Measurements from ENCODE around the gene OR4S1. TPM values are rescaled to one million over a fixed set of nuclear protein-coding genes. Genes with fewer than 3 reads are reported as not detected.
"Not testable (repeated sequence)": the region's sequence is repeated elsewhere in the genome, so short reads cannot be mapped to it uniquely, and the experiment has no call there.

The OR4S1 gene
- total RNA-seq, 1 experiment from 2014 or later: not detected

DNA sequence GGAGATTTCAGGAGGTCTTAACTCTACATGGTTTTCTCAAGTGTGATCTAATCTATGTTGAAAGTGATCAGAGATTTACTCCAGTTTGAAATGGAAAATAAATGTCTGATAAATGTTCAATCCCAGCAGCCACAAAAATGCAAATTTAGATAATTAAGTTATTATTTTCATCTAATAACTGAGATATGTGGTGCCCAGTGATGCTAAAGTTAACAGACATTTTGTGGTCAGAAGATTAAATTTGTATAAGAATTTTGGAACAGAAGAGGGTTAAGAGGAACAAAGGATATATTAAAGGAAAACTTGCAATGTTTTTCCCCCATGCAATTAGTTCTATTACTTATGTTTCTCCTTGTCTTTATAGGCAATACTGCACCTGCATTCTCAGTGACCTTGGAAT, 18.6 kb downstream of the OR4S1 start, which contains the start of gene OR4C3:
Gene OR4C3, plus strand, starts transcription at position 301 of the 400 bp plus-strand sequence. CDS start 102 bp downstream, outside the sequence.
- not testable (repeated sequence) for H3K27ac ChIP-seq (ENCODE audit: low read length); H3K9me2 ChIP-seq (replicated peaks; ENCODE audit: insufficient read depth, low read length); H3K36me3 ChIP-seq (ENCODE audit: insufficient read depth, low read length); H3K79me2 ChIP-seq (ENCODE audit: low read length); H3K9ac ChIP-seq (ENCODE audit: low read length); H2AFZ ChIP-seq (ENCODE audit: low read length); H3K4me2 ChIP-seq (ENCODE audit: low read depth, low read length, poor library complexity, severe bottlenecking); H3K4me1 ChIP-seq (ENCODE audit: low read length); H3K27me3 ChIP-seq (ENCODE audit: low read length); H3K9me3 ChIP-seq (ENCODE audit: low read length); DNase-seq; H4K20me1 ChIP-seq (ENCODE audit: insufficient read depth, low read depth, low read length); H3K4me3 ChIP-seq (ENCODE audit: low read length)

DNA sequence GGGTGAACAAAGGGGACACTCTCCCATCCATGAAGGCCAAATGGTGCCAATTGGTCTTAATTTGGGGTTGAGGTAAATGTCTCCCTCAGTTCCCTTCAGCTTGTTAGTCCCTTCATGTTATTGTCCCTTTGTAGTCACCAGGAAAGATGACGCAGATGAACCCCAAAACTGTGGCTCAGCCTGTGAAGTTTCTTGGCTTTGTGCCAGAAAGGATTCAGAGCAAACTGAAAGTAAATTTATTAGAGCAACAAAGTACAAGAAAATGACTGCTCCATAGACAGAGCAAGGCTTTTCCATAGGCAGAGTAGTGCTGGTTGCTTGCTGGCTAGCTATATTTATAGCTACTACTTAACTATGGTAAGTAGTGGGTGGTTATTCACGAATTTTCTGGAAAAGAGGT, 35.4 kb downstream of the OR4S1 start:
- Histone ChIP-seq H3K4me1 (ENCODE audit: low read length) (no peaks in the 10 kb centered on the region; the same call in 1 of the 2 replicates), H3K9me3 (ENCODE audit: low read length) (no peaks in the 10 kb centered on the region), H3K79me2 (ENCODE audit: low read length) (no peaks in the 10 kb centered on the region), H3K4me3 (ENCODE audit: low read length) (no peak overlapping the region), H3K27ac (ENCODE audit: low read length) (no peak overlapping the region), H3K4me2 (ENCODE audit: low read depth, low read length, poor library complexity, severe bottlenecking) (no peak overlapping the region), H2AFZ (ENCODE audit: low read length) (no peak overlapping the region), H3K36me3 (ENCODE audit: insufficient read depth, low read length) (no peaks in the 10 kb centered on the region), H3K9me2 (replicated peaks; ENCODE audit: insufficient read depth, low read length) (no peaks in the 10 kb centered on the region), H3K27me3 (ENCODE audit: low read length) (no peaks in the 10 kb centered on the region), H3K9ac (ENCODE audit: low read length) (no peak overlapping the region), H4K20me1 (ENCODE audit: insufficient read depth, low read depth, low read length) (no peaks in the 10 kb centered on the region)
- no peak for DNase-seq

DNA sequence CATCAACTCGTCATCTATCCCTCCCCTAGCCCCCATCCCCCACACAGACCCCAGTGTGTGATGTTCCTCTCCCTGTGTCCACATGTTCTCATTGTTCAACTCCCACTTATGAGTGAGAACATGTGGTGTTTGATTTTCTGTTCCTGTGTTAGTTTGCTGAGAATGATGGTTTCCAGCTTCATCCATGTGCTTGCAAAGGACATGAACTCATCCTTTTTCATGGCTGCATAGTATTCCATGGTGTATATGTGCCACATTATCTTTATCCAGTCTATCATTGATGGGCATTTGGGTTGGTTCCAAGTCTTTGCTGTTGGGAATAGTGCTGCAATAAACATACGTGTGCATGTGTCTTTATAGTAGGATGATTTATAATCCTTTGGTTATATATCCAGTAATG, 36.5 kb downstream of the OR4S1 start:
- DNase-seq; H3K9ac ChIP-seq (ENCODE audit: low read length); H3K36me3 ChIP-seq (ENCODE audit: insufficient read depth, low read length); H3K27ac ChIP-seq (ENCODE audit: low read length); H3K27me3 ChIP-seq (ENCODE audit: low read length); H2AFZ ChIP-seq (ENCODE audit: low read length); H3K4me1 ChIP-seq (ENCODE audit: low read length); H3K4me2 ChIP-seq (ENCODE audit: low read depth, low read length, poor library complexity, severe bottlenecking); H3K79me2 ChIP-seq (ENCODE audit: low read length); H3K4me3 ChIP-seq (ENCODE audit: low read length); H4K20me1 ChIP-seq (ENCODE audit: insufficient read depth, low read depth, low read length); H3K9me2 ChIP-seq (replicated peaks; ENCODE audit: insufficient read depth, low read length); H3K9me3 ChIP-seq (ENCODE audit: low read length): not testable (repeated sequence)

DNA sequence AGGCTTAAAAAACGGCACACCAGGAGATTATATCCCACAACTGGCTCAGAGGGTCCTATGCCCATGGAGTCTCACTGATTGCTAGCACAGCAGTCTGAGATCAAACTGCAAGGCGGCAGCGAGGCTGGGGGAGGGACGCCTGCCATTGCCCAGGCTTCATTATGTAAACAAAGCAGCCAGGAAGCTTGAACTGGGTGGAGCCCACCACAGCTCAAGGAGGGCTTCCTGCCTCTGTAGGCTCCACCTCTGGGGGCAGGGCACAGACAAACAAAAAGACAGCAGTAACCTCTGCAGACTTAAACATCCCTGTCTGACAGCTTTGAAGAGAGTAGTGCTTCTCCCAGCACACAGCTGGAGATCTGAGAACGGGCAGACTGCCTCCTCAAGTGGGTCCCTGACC, 40.3 kb downstream of the OR4S1 start:
- not testable (repeated sequence) for H3K9me2 ChIP-seq (replicated peaks; ENCODE audit: insufficient read depth, low read length); H4K20me1 ChIP-seq (ENCODE audit: insufficient read depth, low read depth, low read length); H3K9me3 ChIP-seq (ENCODE audit: low read length); H3K9ac ChIP-seq (ENCODE audit: low read length); DNase-seq; H3K79me2 ChIP-seq (ENCODE audit: low read length); H3K4me1 ChIP-seq (ENCODE audit: low read length); H3K4me3 ChIP-seq (ENCODE audit: low read length); H2AFZ ChIP-seq (ENCODE audit: low read length); H3K4me2 ChIP-seq (ENCODE audit: low read depth, low read length, poor library complexity, severe bottlenecking); H3K27me3 ChIP-seq (ENCODE audit: low read length); H3K36me3 ChIP-seq (ENCODE audit: insufficient read depth, low read length); H3K27ac ChIP-seq (ENCODE audit: low read length)

DNA sequence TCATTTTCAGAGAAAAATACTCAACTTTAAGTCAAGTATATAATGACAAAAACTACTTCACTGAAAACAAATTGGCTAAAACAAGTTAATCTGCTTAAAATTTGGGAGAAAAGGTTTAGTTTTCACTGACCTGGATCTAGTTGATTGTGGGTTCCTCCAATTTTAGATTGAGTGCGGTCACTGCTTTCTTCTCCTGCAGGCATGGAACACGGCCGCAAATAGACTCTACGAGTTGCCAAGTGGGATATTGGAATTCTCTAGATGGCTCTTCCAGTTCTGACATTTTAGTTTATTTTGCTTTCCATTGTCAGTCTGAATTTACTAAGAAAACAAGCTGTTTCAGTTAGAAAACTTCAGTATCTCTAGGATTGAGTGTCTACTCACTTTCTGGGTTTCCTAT, 48.0 kb downstream of the OR4S1 start:
- Histone ChIP-seq H3K4me2 (ENCODE audit: low read depth, low read length, poor library complexity, severe bottlenecking) (no peak overlapping the region), H3K4me1 (ENCODE audit: low read length) (peaks cover 5% of the 10 kb centered on the region; the same call in 1 of the 2 replicates), H3K79me2 (ENCODE audit: low read length) (no peaks in the 10 kb centered on the region), H3K9me2 (replicated peaks; ENCODE audit: insufficient read depth, low read length) (no peaks in the 10 kb centered on the region), H3K4me3 (ENCODE audit: low read length) (no peak overlapping the region), H2AFZ (ENCODE audit: low read length) (no peak overlapping the region), H3K9me3 (ENCODE audit: low read length) (no peaks in the 10 kb centered on the region), H4K20me1 (ENCODE audit: insufficient read depth, low read depth, low read length) (no peaks in the 10 kb centered on the region), H3K36me3 (ENCODE audit: insufficient read depth, low read length) (no peaks in the 10 kb centered on the region), H3K9ac (ENCODE audit: low read length) (no peak overlapping the region), H3K27me3 (ENCODE audit: low read length) (no peaks in the 10 kb centered on the region), H3K27ac (ENCODE audit: low read length) (no peak overlapping the region)
- DNase-seq: no peak

DNA sequence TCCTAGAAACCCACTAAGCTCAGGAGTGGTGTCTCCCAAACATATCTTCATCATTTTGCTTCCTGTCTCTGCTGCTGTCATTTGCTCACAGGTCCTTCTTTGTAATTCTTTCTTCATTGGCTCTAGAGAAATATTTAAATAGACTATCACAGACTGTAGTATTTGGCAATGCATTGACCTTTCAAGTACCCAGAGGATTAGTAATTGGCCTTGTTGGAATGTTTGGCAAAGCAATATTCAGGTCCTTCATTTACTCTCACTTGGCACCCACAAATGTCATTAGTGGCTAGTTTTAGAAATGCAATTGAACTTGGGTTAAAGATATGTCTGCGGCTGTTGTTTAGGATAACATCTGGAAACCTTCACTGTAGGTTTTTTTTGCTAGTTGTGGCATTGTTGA, 48.7 kb downstream of the OR4S1 start:
- Histone ChIP-seq H3K36me3 (ENCODE audit: insufficient read depth, low read length) (no peaks in the 10 kb centered on the region), H3K9me2 (replicated peaks; ENCODE audit: insufficient read depth, low read length) (no peaks in the 10 kb centered on the region), H3K4me2 (ENCODE audit: low read depth, low read length, poor library complexity, severe bottlenecking) (no peak overlapping the region), H3K79me2 (ENCODE audit: low read length) (no peaks in the 10 kb centered on the region), H3K4me3 (ENCODE audit: low read length) (no peak overlapping the region), H3K27me3 (ENCODE audit: low read length) (no peaks in the 10 kb centered on the region), H3K9me3 (ENCODE audit: low read length) (no peaks in the 10 kb centered on the region), H3K4me1 (ENCODE audit: low read length) (peaks cover 5% of the 10 kb centered on the region; the same call in 1 of the 2 replicates), H4K20me1 (ENCODE audit: insufficient read depth, low read depth, low read length) (no peaks in the 10 kb centered on the region), H3K9ac (ENCODE audit: low read length) (no peak overlapping the region), H3K27ac (ENCODE audit: low read length) (no peak overlapping the region), H2AFZ (ENCODE audit: low read length) (no peak overlapping the region)
- DNase-seq: no peak

Other genes starting within 250 kb of the OR4S1 start
- not detected in 2 replicates for gene OR4B1, start 89.4 kb upstream of the OR4S1 start, total RNA-seq (2014; rRNA removed; shearing (Covaris generic); ENCODE audit: low replicate concordance)
- not detected in 2 replicates for gene OR4X2, start 61.1 kb upstream of the OR4S1 start, total RNA-seq (2014; rRNA removed; shearing (Covaris generic); ENCODE audit: low replicate concordance)
- not detected in 2 replicates for gene OR4X1, start 42.4 kb upstream of the OR4S1 start, total RNA-seq (2014; rRNA removed; shearing (Covaris generic); ENCODE audit: low replicate concordance)
- not detected in 2 replicates for gene OR4C3, start 18.7 kb downstream of the OR4S1 start, total RNA-seq (2014; rRNA removed; shearing (Covaris generic); ENCODE audit: low replicate concordance)
- not detected in 2 replicates for gene OR4C5, start 60.2 kb downstream of the OR4S1 start, total RNA-seq (2014; rRNA removed; shearing (Covaris generic); ENCODE audit: low replicate concordance)
- gene OR4A47, start 182.6 kb downstream of the OR4S1 start, total RNA-seq (2014; rRNA removed; shearing (Covaris generic); ENCODE audit: low replicate concordance): not detected in 2 replicates